ENCODE results near the gene SRSF8. TPM values are rescaled to one million over a fixed set of nuclear protein-coding genes. Genes with fewer than 3 reads are reported as not detected.
A peak's percentile ranks its signal among the peaks of the same experiment; 100 is the strongest.

Gene SRSF8
- total and polyA plus RNA-seq, 2 donors from 2014 or later, result 45.6 to 64.2 TPM

- Histone ChIP-seq H3K4me1 (ENCODE audit: control insufficient read depth in 2 of 3, insufficient read depth in 2 of 3, low read depth in 1 of 3, low read length in 3 of 3) (peaks cover 0 to 8% (median 5%) of the 10 kb centered on the region in 3 donors), H3K9me3 (ENCODE audit: control insufficient read depth in 2 of 3, insufficient read depth in 1 of 3, low read length in 3 of 3) (no peaks in the 10 kb centered on the region), H3K36me3 (ENCODE audit: control insufficient read depth in 2 of 3, insufficient read depth in 3 of 3, low read length in 3 of 3) (peaks cover 0 to 2% (median 0%) of the 10 kb centered on the region in 3 donors), H3K9ac (ENCODE audit: low read length in 3 of 3) (peak overlapping the region; percentile 85 to 96 (median 96)), H3K4me3 (ENCODE audit: low read length in 3 of 3) (peak overlapping the region; percentile 94 to 98 (median 96)), H3K27ac (ENCODE audit: low read depth in 2 of 2, low read length in 2 of 2) (peak overlapping the region; percentile 97 to 98), H3K27me3 (ENCODE audit: control insufficient read depth, insufficient read depth, low read length) (no peaks in the 10 kb centered on the region)
- intact Hi-C loops (cut with DNase I), result no loop called here
- no peak for FAIRE-seq
- TF ChIP-seq CTCF (IDR thresholded peaks at IDR 0.05; ENCODE audit: borderline replicate concordance, extremely low read depth, insufficient read depth), result peak; percentile 59
- DNase-seq, result peak; percentile 87 to 94 (median 90)
These were observed 521 bp downstream of the SRSF8 start for GRCh38 chr11:95067039-95067840.

DNA sequence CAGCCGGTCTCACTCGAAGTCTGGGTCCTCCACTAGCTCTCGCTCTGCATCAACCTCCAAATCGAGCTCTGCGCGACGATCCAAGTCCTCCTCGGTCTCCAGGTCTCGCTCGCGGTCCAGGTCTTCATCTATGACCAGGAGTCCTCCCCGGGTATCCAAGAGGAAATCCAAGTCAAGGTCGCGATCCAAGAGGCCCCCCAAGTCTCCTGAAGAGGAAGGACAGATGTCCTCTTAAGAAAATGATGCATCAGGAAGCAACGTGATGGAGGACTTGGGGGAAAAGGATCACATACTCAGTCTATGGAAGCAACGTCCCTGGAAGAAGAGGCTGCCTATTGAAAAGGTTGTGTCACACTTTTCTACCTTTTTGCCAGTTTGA is 1.1 kb downstream of the SRSF8 start:
- H3K9ac ChIP-seq (ENCODE audit: low read length in 3 of 3), result peak overlapping the region; percentile 85 to 96 (median 96)
- no peaks in the 10 kb centered on the region for H3K27me3 ChIP-seq (ENCODE audit: control insufficient read depth, insufficient read depth, low read length)
- DNase-seq (peak in 1 of 5 donors; percentile 86), FAIRE-seq (no peak)
- H3K4me1 ChIP-seq (ENCODE audit: control insufficient read depth in 2 of 3, insufficient read depth in 2 of 3, low read depth in 1 of 3, low read length in 3 of 3), result peaks cover 0 to 8% (median 5%) of the 10 kb centered on the region in 3 donors
- no peaks in the 10 kb centered on the region for H3K9me3 ChIP-seq (ENCODE audit: control insufficient read depth in 2 of 3, insufficient read depth in 1 of 3, low read length in 3 of 3)
- intact Hi-C loops (cut with DNase I), result no loop called here
- H3K27ac ChIP-seq (ENCODE audit: low read depth in 2 of 2, low read length in 2 of 2), result peak overlapping the region; percentile 97 to 98
- no peak for TF ChIP-seq CTCF (IDR thresholded peaks at IDR 0.05; ENCODE audit: borderline replicate concordance, extremely low read depth, insufficient read depth)
- peaks cover 0 to 2% (median 0%) of the 10 kb centered on the region in 3 donors for H3K36me3 ChIP-seq (ENCODE audit: control insufficient read depth in 2 of 3, insufficient read depth in 3 of 3, low read length in 3 of 3)
- peak overlapping the region; percentile 94 to 98 (median 96) for H3K4me3 ChIP-seq (ENCODE audit: low read length in 3 of 3)

- Histone ChIP-seq H3K9ac (ENCODE audit: low read length in 3 of 3) (peak overlapping the region; percentile 85 to 96 (median 96)), H3K36me3 (ENCODE audit: control insufficient read depth in 2 of 3, insufficient read depth in 3 of 3, low read length in 3 of 3) (peaks cover 0 to 2% (median 0%) of the 10 kb centered on the region in 3 donors), H3K4me1 (ENCODE audit: control insufficient read depth in 2 of 3, insufficient read depth in 2 of 3, low read depth in 1 of 3, low read length in 3 of 3) (peaks cover 0 to 8% (median 5%) of the 10 kb centered on the region in 3 donors), H3K27ac (ENCODE audit: low read depth in 2 of 2, low read length in 2 of 2) (peak overlapping the region; percentile 97 to 98), H3K9me3 (ENCODE audit: control insufficient read depth in 2 of 3, insufficient read depth in 1 of 3, low read length in 3 of 3) (no peaks in the 10 kb centered on the region), H3K4me3 (ENCODE audit: low read length in 3 of 3) (peak overlapping the region; percentile 94 to 98 (median 96)), H3K27me3 (ENCODE audit: control insufficient read depth, insufficient read depth, low read length) (no peaks in the 10 kb centered on the region)
- DNase-seq, result peak; percentile 87 to 97 (median 90)
- intact Hi-C loops (cut with DNase I), result no loop called here
- no peak for TF ChIP-seq CTCF (IDR thresholded peaks at IDR 0.05; ENCODE audit: borderline replicate concordance, extremely low read depth, insufficient read depth)
- FAIRE-seq, result peak; percentile 81
These were observed 1.8 kb downstream of the SRSF8 start for GRCh38 chr11:95068549-95068948.

Data from kidney (tissue), 14 donors.